ENCODE measurements around the gene HLA-DMA.
A peak's percentile ranks its signal among the peaks of the same experiment; 100 is the strongest.

HLA-DMA gene

GRCh38 chr6:32984622-32985389 lies 31.9 kb upstream of the HLA-DMA start:
- TF ChIP-seq CTCF (IDR thresholded peaks at IDR 0.05), result peak; percentile 74

- TF ChIP-seq CTCF (IDR thresholded peaks at IDR 0.05), result no peak
Observed at GRCh38 chr6:32983964-32984621, 31.2 kb upstream of the HLA-DMA start.

GRCh38 chr6:32983493-32983848 lies 30.6 kb upstream of the HLA-DMA start:
- TF ChIP-seq CTCF (IDR thresholded peaks at IDR 0.05), result no peak

GRCh38 chr6:32982702-32983492 lies 30.0 kb upstream of the HLA-DMA start:
- no peak for TF ChIP-seq CTCF (IDR thresholded peaks at IDR 0.05)

GRCh38 chr6:32982084-32982701 lies 29.3 kb upstream of the HLA-DMA start:
- TF ChIP-seq CTCF (IDR thresholded peaks at IDR 0.05), result no peak

- no peak for TF ChIP-seq CTCF (IDR thresholded peaks at IDR 0.05)
Observed at GRCh38 chr6:32980488-32981038, 27.7 kb upstream of the HLA-DMA start.

All from LNCAP (cell line).